MM.1S (cell line): ENCODE results near the gene RAB43.
"Not testable (repeated sequence)": the region's sequence is repeated elsewhere in the genome, so short reads cannot be mapped to it uniquely, and the experiment has no call there.

Experiments used
- DNase-seq: peaks from one replicate; pipeline ENCODE4 v3.0.0-alpha.2; 2015
- H2AFZ ChIP-seq: fragments of 300-600 bp; sonication (generic); 2 replicates; pipeline ENCODE4 v1.6.0; 2016; ENCODE audit warnings: antibody characterized with exemption, low read length
- H3F3A ChIP-seq: fragments of 300-600 bp; sonication (generic); 2 replicates; pipeline ENCODE4 v1.6.1; 2016; ENCODE audit warnings: mild to moderate bottlenecking, antibody characterized with exemption, low read length, moderate library complexity, mixed read lengths; ENCODE audit not compliant: insufficient read depth
- H3K27ac ChIP-seq: fragments of 300-600 bp; sonication (generic); 2 replicates; pipeline ENCODE4 v1.5.1; 2016; ENCODE audit warnings: mild to moderate bottlenecking, low read length
- H3K27me3 ChIP-seq: fragments of 300-600 bp; sonication (generic); replicated peaks from 2 replicates; pipeline ENCODE4 v1.6.0; 2016; ENCODE audit warnings: low read length; ENCODE audit not compliant: insufficient read depth
- H3K36me3 ChIP-seq: fragments of 300-600 bp; sonication (generic); replicated peaks from 2 replicates; pipeline ENCODE4 v1.6.1; 2016; ENCODE audit warnings: mild to moderate bottlenecking, low read length, mixed read lengths; ENCODE audit not compliant: insufficient read depth
- H3K4me1 ChIP-seq: fragments of 300-600 bp; sonication (generic); 2 replicates; pipeline ENCODE4 v1.6.1; 2016; ENCODE audit warnings: low read length, mixed read lengths
- H3K4me2 ChIP-seq: fragments of 300-600 bp; sonication (generic); 2 replicates; pipeline ENCODE4 v1.6.0; 2016; ENCODE audit warnings: low read depth, low read length
- H3K4me3 ChIP-seq: fragments of 300-600 bp; sonication (generic); 2 replicates; pipeline ENCODE4 v1.5.1; 2016; ENCODE audit warnings: low read length, mixed read lengths
- H3K79me2 ChIP-seq: fragments of 300-600 bp; sonication (generic); 2 replicates; pipeline ENCODE4 v1.6.1; 2016; ENCODE audit warnings: mixed run types, low read length, mixed read lengths
- H3K9ac ChIP-seq: fragments of 300-600 bp; sonication (generic); 2 replicates; pipeline ENCODE4 v1.6.1; 2016; ENCODE audit warnings: low read length, mixed read lengths
- H3K9me2 ChIP-seq: fragments of 300-600 bp; sonication (generic); replicated peaks from 2 replicates; pipeline ENCODE4 v1.6.1; 2016; ENCODE audit warnings: mild to moderate bottlenecking, low read length, mixed read lengths; ENCODE audit not compliant: insufficient read depth
- H3K9me3 ChIP-seq: fragments of 300-600 bp; sonication (generic); replicated peaks from 2 replicates; pipeline ENCODE4 v1.6.1; 2016; ENCODE audit warnings: mild to moderate bottlenecking, low read length, mixed read lengths; ENCODE audit not compliant: insufficient read depth
- H4K20me1 ChIP-seq: fragments of 300-600 bp; sonication (generic); 2 replicates; pipeline ENCODE4 v1.6.1; 2016; ENCODE audit warnings: mild to moderate bottlenecking, low read length, moderate library complexity, mixed read lengths; ENCODE audit not compliant: insufficient read depth
- EZH2 ChIP-seq: fragments of 300-600 bp; sonication (generic); optimal IDR thresholded peaks from 2 replicates; pipeline ENCODE3; 2017; ENCODE audit warnings: low read depth, mild to moderate bottlenecking, antibody characterized with exemption, low read length, mixed read lengths
- EZH2phosphoT487 ChIP-seq: fragments of 300-600 bp; sonication (generic); IDR thresholded peaks from 2 replicates; pipeline ENCODE4 v1.6.1; 2018; ENCODE audit warnings: antibody characterized with exemption, low read length
- TF ChIP-seq, protein P1 (sequence below): fragments of 300-600 bp; sonication (generic); IDR thresholded peaks from 2 replicates; pipeline ENCODE4 v1.5.1; 2016; ENCODE audit warnings: antibody characterized with exemption, low read length, mixed read lengths

Gene RAB43

DNA sequence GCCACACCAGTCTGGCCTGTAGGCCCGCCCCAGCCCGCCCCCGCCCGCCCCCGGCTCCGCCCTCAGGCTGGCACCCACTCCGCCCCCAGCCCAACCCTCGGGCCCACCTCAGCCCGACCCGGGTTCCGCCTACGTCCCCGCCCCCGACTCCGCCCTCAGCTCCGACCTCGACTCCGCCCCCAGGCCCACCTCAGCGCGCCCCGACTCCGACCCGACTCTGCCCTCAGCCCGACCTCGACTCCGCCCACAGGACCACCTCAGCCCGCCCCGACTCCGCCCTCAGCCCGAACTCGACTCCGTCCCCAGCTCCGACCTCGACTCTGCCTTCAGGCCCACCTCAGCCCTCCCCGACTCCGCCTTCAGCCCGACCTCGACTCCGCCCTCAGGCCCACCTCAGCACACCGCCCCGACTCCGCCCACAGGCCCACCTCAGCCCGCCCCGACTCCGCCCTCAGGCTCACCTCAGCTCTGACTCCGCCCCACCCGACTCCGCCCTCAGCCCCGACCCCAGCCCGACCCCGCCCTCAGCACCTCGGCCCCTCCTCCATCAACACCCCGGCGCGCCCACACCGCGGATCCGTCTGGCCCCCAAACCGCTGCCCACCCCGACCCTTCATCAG is at the start of gene RAB43:
TSS of gene RAB43 (minus strand) at position 13 of the 620 bp plus-strand sequence. CDS start 315 bp downstream, outside the sequence.
- peak within 1 kb of the TSS; percentile 88 for H3K9ac ChIP-seq
- no peaks in the 10 kb centered on the region for H4K20me1 ChIP-seq
- peak within 1 kb of the TSS; percentile 70 for H3K4me3 ChIP-seq
- peaks cover 33% of the 10 kb centered on the region for H3K79me2 ChIP-seq
- TF ChIP-seq EZH2phosphoT487 (no peak), EZH2 (no peak)
- TF ChIP-seq, protein P1, sequence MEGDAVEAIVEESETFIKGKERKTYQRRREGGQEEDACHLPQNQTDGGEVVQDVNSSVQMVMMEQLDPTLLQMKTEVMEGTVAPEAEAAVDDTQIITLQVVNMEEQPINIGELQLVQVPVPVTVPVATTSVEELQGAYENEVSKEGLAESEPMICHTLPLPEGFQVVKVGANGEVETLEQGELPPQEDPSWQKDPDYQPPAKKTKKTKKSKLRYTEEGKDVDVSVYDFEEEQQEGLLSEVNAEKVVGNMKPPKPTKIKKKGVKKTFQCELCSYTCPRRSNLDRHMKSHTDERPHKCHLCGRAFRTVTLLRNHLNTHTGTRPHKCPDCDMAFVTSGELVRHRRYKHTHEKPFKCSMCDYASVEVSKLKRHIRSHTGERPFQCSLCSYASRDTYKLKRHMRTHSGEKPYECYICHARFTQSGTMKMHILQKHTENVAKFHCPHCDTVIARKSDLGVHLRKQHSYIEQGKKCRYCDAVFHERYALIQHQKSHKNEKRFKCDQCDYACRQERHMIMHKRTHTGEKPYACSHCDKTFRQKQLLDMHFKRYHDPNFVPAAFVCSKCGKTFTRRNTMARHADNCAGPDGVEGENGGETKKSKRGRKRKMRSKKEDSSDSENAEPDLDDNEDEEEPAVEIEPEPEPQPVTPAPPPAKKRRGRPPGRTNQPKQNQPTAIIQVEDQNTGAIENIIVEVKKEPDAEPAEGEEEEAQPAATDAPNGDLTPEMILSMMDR = no peak
- no peaks in the 10 kb centered on the region for H3K9me3 ChIP-seq
- DNase-seq = peak; percentile 74
- peaks cover 40% of the 10 kb centered on the region for H3K4me1 ChIP-seq
- H3F3A ChIP-seq = peaks cover 48% of the 10 kb centered on the region
- H3K9me2 ChIP-seq = no peaks in the 10 kb centered on the region
- no peaks in the 10 kb centered on the region for H3K27me3 ChIP-seq
- peak within 1 kb of the TSS; percentile 96 for H3K27ac ChIP-seq
- H2AFZ ChIP-seq = peak within 1 kb of the TSS; percentile 22; the same call in 1 of the 2 replicates
- H3K4me2 ChIP-seq = peak within 1 kb of the TSS; percentile 72
- no peaks in the 10 kb centered on the region for H3K36me3 ChIP-seq

DNA sequence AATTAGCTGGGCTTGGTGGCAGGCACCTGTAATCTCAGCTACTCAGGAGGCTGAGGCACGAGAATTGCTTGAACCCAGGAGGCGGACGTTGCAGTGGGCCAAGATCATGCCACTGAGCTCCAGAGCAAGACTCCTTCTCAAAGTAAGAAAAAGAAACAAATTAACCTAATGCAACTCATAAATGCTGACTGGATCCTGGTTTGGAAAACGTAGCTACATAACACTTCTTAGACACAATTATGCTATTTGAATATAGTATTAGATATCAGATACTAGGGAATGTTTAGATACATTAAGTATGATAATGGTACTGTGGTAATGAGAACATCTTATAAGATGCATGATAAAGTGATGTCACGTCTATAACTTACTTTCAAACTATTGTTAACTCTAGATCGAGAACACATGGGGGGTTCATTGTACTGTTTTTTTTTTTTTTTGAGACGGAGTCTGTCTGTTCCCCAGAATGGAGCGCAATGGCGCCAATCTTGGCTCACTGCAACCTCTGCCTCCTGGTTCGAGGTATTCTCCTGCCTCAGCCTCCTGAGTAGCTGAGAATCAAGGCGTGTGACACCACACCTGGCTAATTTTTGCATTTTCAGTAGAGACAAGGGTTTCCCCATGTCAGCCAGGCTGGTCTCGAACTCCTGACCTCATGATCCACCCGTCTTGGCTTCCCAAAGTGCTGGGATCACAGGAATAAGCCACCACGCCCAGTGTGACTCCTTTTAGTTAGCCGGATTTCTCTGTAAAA is 45.2 kb upstream of the RAB43 start:
- no peak overlapping the region for H3K4me2 ChIP-seq
- TF ChIP-seq, protein P1 = no peak
- TF ChIP-seq EZH2phosphoT487 = no peak
- TF ChIP-seq EZH2 = no peak
- no peaks in the 10 kb centered on the region for H3K9me2 ChIP-seq
- peaks cover 35% of the 10 kb centered on the region for H3K79me2 ChIP-seq
- H3K4me3 ChIP-seq = no peak overlapping the region
- H3K27ac ChIP-seq = no peak overlapping the region
- H2AFZ ChIP-seq = no peak overlapping the region
- H3K27me3 ChIP-seq = no peaks in the 10 kb centered on the region
- H3F3A ChIP-seq = peaks cover 39% of the 10 kb centered on the region
- H4K20me1 ChIP-seq = peaks cover 10% of the 10 kb centered on the region; the same call in 1 of the 2 replicates
- 0 out of 2 replicates have a peak, but pooled peaks cover 6% of the 10 kb centered on the region for H3K4me1 ChIP-seq
- peaks cover 30% of the 10 kb centered on the region for H3K36me3 ChIP-seq
- no peak overlapping the region for H3K9ac ChIP-seq
- H3K9me3 ChIP-seq = no peaks in the 10 kb centered on the region
- no peak for DNase-seq

DNA sequence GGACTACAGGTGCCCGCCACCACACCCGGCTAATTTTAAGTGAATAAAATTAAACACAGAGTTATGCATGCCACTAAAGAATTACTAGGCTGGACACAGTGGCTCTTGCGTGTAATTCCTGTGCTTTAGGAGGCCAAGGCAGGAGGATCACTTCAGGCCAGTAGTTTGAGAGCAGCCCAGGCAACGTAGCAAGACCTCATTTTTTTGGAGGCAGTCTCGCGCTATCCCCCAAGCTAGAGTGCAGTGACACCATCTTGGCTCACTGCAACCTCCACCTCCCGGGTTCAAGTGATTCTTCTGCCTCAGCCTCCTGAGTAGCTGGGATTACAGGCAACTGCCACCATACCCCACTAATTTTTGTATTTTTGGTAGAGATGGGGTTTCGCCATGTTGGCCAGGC is 44.0 kb upstream of the RAB43 start:
- not testable (repeated sequence) for H3K9me2 ChIP-seq, H3K4me2 ChIP-seq, H3K4me3 ChIP-seq, H2AFZ ChIP-seq, H3K27me3 ChIP-seq, H3K9me3 ChIP-seq, H3K9ac ChIP-seq, H3K4me1 ChIP-seq, H4K20me1 ChIP-seq, H3K27ac ChIP-seq, DNase-seq
- H3F3A ChIP-seq = peaks cover 38% of the 10 kb centered on the region
- peaks cover 23% of the 10 kb centered on the region for H3K36me3 ChIP-seq
- peaks cover 24% of the 10 kb centered on the region for H3K79me2 ChIP-seq

DNA sequence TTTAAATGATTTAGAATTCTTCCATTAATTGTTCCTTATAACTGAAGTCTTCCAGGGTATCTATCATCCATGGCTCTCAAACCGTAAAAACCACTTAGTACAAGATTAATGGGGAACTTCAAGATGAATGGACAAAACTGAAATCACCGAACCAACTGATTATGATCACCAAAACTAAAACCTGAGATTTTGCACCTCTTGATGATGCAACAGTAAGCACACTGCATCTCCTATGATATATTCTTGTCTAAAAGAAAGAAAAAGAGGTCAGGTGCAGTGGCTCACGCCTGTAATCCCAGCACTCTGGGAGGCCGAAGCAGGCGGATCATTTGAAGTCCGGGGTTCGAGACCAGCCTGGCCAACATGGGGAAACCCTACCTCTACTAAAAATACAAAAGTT is 42.9 kb upstream of the RAB43 start:
- no peaks in the 10 kb centered on the region for H3K27me3 ChIP-seq
- no peak for DNase-seq
- TF ChIP-seq EZH2phosphoT487 (no peak), EZH2 (no peak)
- TF ChIP-seq, protein P1 = no peak
- H3K9ac ChIP-seq = no peak overlapping the region
- H3K36me3 ChIP-seq = peaks cover 12% of the 10 kb centered on the region; the same call in 1 of the 2 replicates
- H3K4me1 ChIP-seq = peaks cover 8% of the 10 kb centered on the region; the same call in 1 of the 2 replicates
- no peaks in the 10 kb centered on the region for H3K9me2 ChIP-seq
- no peak overlapping the region for H3K4me2 ChIP-seq
- no peaks in the 10 kb centered on the region; the same call in 1 of the 2 replicates for H4K20me1 ChIP-seq
- no peaks in the 10 kb centered on the region for H3K9me3 ChIP-seq
- peaks cover 38% of the 10 kb centered on the region for H3F3A ChIP-seq
- peaks cover 24% of the 10 kb centered on the region for H3K79me2 ChIP-seq
- H2AFZ ChIP-seq = no peak overlapping the region
- H3K4me3 ChIP-seq = no peak overlapping the region
- no peak overlapping the region for H3K27ac ChIP-seq
